Epithelial cell of prostate (primary cell): ENCODE data around the gene ACTN1.
A peak's percentile ranks its signal among the peaks of the same experiment; 100 is the strongest.

Experiments used
- DNase-seq: peaks from one replicate; pipeline ENCODE4 v3.0.0-alpha.2; 2011; ENCODE audit warnings: low read depth, low spot score
- H3K27ac ChIP-seq: fragments of 450-650 bp; 2 replicates; pipeline ENCODE4 v1.5.1; 2017; ENCODE audit warnings: mild to moderate bottlenecking

Gene ACTN1

DNA sequence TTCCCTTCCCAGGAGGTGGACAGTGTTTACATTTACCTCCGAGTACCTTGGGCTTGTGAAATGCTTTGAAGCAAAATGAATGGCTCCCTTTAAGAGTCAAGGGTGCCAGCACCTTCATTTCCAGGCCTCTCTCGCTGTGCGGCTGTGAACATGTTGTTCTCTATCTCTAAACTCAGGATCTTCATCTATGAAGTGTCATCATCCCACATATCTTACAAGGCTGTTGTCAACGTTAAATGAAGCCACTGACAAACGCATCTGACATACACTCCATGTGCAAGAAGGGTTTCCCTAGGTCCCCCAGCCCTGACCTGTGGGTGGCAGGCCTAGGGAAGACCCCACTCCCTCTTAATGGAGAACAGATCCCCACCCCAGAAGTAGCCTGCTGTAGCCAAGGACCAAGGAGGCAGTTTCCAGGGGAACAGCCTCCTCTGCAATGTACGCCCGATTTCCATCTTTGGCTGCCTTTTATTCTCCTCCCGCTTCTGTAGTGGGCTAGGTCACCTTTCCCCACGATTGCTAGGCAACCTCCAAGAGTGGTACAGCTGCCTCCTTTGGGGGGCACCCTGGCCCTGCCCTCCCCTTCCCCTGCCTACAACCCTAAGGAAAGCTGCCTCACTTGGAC, 7.6 kb downstream of the ACTN1 start:
- DNase-seq = no peak
- peak overlapping the region; percentile 99 for H3K27ac ChIP-seq

GRCh38 chr14:68970736-68971135, 8.4 kb downstream of the ACTN1 start:
- H3K27ac ChIP-seq = peak overlapping the region; percentile 99
- no peak for DNase-seq

DNA sequence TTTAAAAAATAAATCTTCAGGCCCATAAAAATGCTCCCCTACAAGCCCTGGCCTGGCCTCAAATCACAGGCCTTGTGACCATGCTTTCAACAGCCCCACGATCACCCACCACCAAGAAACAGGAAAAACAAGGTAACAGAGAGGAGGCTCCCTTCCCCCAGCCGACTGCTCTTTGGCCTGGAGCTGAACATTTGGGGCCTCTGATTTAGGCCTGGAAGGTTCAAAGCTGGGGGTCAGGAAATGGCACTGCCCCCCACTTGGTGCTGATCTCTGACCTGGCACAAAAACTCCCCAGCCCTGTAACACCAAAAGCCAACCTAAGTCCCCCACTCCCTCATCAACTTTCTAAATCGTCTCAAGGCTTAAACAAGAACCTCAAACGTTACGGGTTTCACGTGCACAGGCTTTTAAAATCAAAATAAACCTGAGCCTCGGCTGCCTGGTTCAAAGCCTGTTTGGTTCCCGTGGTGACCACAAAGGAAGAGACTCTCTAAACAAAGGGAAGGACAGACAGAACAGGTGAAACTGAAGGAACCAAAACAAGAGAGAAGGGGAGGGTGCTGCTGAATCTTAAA, 9.0 kb downstream of the ACTN1 start:
- H3K27ac ChIP-seq = peak overlapping the region; percentile 99
- DNase-seq = no peak

DNA sequence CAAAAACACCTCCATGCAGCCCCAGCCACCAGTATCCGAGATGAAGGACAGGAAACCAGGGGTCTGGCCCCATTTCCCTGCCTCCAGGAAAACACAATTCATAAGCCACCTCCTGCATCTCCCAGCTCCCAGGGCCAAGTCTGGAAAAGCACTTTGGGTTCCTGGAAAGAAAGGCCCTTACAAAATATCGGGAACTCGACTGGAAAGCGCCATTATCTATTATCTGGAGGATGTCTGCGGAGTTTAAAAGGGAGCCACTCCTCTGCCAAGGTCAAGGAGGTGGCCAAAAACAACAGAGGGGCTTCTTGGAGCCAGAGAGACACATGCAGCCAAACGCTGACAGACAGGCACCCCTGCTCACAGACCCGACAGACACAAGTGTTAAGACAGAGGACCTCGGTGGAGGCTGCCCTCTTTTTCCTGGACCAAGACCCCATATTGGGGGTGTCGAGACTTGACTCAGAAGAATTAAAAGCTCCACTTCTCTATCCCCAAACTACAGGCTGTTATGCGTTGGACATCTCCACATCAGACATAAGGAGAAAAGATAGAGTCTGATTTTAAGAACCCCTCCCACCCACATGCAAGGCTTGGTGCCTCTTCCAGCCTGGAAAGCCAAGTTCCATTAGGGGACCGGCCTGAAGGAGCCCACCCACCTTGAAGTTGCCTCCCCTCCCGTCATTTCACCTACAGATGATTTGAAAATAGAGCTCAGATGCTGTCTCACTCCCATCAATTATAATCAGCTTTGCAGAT, 9.6 kb downstream of the ACTN1 start:
- H3K27ac ChIP-seq = peak overlapping the region; percentile 99
- no peak for DNase-seq

GRCh38 chr14:68968721-68969120, 10.4 kb downstream of the ACTN1 start:
- DNase-seq = no peak
- H3K27ac ChIP-seq = peak overlapping the region; percentile 99

DNA sequence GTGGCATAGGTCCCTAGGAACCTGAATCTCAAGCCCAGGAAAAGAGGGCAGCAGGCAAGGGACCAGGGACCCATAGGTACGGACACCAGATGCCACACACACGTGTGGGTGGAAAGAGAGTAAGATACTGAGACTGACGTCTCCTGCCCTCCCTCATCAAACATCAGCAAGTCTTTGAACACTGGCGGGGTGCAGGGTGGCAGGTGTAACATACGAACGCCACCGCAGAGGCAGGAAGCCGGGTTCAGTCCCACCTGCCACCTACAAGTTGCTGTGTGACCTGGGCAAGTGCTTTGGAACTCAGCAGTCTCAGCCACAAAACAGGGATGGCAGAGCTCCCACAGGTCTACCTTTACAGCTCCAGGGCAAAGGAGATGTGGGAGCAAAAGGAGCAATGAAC, 11.1 kb downstream of the ACTN1 start:
- H3K27ac ChIP-seq = peak overlapping the region; percentile 99
- no peak for DNase-seq

DNA sequence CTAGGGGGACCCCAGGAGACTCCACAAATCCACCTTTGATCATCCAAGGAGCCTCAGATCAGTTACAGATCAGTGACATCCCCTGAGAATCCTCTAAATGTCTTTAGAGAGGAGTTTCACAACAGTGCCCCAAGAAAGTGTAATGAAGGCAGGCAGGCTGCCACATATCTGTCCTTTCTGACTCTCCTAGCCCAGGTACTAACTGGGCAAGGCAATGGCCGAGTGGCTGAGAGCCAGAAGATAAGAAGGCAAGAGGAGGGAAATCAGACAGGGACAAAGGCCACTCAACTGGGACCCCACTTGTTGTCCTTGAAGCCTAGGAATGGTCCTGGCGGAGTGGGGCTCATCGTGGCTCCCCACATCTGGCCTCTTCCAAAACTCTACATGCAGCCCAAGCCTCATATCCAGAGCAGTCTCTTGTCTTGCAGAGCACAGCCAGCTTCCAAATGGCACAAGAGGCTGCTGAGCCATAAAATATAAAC, 11.6 kb downstream of the ACTN1 start:
- no peak for DNase-seq
- peak overlapping the region; percentile 99 for H3K27ac ChIP-seq

GRCh38 chr14:68966872-68967301, 12.2 kb downstream of the ACTN1 start:
- peak overlapping the region; percentile 99 for H3K27ac ChIP-seq
- DNase-seq = no peak

GRCh38 chr14:68965261-68965761, 13.8 kb downstream of the ACTN1 start:
- no peak for DNase-seq
- H3K27ac ChIP-seq = peak overlapping the region; percentile 99

DNA sequence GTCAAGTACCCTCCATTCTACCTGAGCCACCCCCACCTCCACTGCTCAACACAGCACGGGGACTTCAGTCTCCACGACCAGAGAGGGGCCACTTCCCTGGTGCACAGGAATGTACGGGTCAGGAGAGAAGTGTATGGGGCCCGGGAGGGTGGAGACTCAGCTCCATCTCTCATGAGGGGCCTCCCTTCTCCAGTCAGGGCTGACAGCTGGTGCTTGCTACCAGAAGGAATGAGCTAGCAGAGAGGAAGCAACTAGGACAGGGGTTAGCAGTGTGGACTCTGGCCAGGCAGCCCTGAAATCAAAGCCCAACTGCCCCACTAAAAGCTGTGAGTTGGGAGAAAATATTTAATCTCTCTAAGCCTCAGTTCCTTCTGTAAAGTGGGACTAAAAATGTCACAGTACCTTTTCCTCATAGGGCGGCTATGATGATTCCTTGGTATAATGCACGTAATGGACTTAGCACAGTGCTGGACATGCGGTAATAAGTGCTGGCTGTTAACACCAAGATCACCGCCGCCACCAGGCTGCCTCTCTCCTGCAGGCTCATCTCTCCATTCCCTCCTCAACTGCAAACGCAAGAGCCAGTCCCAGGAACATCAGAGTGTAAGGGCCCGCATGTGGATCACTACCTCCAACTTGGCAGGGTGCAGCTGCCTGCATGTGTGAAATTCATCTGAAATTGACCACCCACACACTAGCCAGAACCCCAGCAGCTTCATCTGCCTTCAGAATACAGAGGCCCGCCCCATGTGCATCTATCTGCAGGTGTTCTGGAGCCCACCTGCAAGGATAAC, 14.6 kb downstream of the ACTN1 start:
- DNase-seq = no peak
- peak overlapping the region; percentile 99 for H3K27ac ChIP-seq

GRCh38 chr14:68962681-68963080, 16.4 kb downstream of the ACTN1 start:
- peak overlapping the region; percentile 99 for H3K27ac ChIP-seq
- no peak for DNase-seq

GRCh38 chr14:68961781-68962584, 17.1 kb downstream of the ACTN1 start:
- H3K27ac ChIP-seq = peak overlapping the region; percentile 99
- no peak for DNase-seq

- DNase-seq = no peak
- peak overlapping the region; percentile 99 for H3K27ac ChIP-seq
These were observed 17.7 kb downstream of the ACTN1 start for GRCh38 chr14:68961361-68961760.

DNA sequence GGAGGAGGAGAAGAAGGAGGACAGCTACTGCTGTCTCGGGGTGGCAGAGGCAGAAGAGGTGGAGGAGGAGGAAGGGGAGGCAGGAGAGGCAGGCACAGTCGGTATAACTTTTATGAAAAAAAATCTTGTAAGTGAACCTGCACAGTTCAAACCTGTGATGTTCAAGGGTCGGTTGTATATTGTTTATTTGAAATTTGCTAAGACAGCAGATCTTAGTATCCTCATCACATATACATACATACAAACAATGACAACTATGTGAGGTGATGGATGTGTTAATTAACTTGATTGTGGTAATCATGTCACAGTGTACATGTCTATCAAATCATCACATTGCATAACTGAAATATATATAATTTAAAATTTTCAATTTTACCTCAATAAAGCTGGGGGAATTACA, 19.0 kb downstream of the ACTN1 start:
- H3K27ac ChIP-seq = peak overlapping the region; percentile 99
- no peak for DNase-seq

GRCh38 chr14:68959035-68959434, 20.1 kb downstream of the ACTN1 start:
- H3K27ac ChIP-seq = peak overlapping the region; percentile 99
- no peak for DNase-seq

DNA sequence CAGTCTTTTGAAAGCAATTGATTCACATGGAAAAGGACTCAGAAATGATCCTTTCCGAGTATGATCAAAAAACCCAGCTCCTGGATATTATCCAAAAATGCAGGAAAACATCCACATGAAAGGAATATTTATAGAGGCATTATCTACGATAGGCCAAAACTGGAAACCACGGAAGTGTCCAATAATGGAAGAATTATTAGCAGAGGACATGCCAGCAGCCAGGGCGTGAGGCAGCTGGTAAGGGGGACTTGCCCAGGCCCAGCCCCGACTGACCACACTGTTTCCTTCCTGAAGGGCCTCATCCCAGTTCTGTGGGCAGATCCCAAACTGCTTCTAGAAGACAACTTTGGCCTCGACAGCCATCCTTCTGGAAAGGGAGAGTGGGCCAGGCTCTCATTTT, 20.5 kb downstream of the ACTN1 start:
- H3K27ac ChIP-seq = peak overlapping the region; percentile 99
- no peak for DNase-seq

- no peak for DNase-seq
- H3K27ac ChIP-seq = peak overlapping the region; percentile 99
These were observed 21.3 kb downstream of the ACTN1 start for GRCh38 chr14:68957775-68958174.

GRCh38 chr14:68956724-68957123, 22.4 kb downstream of the ACTN1 start:
- DNase-seq = no peak
- H3K27ac ChIP-seq = peak overlapping the region; percentile 99

- H3K27ac ChIP-seq = peak overlapping the region; percentile 99
- no peak for DNase-seq
These were observed 23.3 kb downstream of the ACTN1 start for GRCh38 chr14:68955851-68956179.
